Activated CD4-positive, alpha-beta T cell treated with anti-CD3 and anti-CD28 coated beads for 24 hours (primary cell): ENCODE measurements around the gene ANXA8L1.
"Not testable (repeated sequence)": the region's sequence is repeated elsewhere in the genome, so short reads cannot be mapped to it uniquely, and the experiment has no call there.

Source experiments
- DNase-seq, 2 donors: peaks; one replicate each; pipeline ENCODE4 v3.0.0-alpha.2; 2020; ENCODE audit warnings: low read depth in 2 of 2

The ANXA8L1 gene

DNA sequence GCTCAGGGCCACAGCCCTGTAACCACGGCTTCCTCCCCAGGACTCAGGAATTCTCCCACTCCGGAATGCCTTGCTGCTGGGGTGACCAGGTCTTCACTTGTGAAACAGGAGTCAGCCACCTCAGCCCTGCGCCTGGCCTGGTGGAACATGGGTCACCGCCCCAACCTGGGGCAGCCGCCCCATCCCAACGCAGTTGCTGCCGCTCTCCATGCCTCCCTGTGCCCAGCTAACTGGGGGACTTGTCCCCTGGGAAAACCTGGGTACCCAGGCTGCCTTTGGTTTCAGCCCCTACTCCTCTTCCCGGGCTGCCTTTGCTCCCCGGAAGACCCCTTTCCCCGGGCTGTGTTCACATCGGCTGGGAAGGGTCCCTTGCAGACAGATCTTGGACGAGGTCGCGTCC is 22.2 kb downstream of the ANXA8L1 start:
- not testable (repeated sequence) for DNase-seq

DNA sequence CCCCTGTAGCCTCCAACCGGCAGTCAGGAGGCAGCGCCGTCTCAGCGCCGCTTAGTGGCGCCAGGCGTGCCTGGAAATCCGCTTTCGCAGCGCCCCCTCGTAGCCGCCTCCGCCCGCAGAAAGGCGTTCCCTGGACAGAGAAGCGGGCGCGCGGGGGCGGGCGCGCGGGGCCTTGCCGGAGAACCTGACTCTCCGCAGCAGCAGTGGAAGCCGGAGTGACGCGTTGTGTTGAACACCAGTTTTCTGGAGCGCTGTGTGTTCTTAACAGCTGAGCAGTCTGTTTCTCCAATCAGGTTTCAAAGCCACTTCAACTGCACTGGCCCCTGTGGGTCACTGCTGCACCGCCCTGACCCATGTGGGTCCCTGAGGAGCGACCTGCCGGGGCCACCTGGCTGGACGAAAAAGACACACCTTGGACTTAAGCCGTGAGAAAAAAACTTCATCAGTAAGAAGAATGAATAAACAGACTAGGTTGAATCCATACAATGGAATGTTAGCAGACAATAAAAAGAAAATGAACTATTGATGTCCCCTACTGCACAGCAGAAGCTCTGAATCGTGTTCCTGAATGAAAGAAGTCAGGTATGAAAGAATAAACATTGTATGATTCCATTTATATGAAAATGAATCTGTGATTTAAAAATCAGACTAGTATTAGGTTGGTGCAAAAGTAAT is 22.8 kb downstream of the ANXA8L1 start:
- not testable (repeated sequence) for DNase-seq

DNA sequence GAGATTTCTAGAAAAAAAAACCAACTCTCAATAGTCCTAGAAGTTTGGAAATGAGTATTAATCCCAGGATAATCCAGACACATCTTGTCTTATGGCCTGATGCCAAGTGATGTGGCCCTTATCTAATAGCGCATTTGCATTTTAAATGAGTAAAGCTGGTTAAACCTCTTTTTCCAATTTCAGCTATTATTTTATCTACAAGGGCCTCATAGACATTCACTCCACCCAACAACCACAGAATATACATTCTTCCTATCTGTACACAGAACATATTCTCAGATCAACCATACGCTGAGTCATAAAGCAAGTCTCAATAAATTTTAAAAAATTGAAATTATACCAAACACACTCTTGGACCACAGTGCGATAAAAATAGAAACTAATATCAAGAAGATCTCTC is 34.0 kb downstream of the ANXA8L1 start:
- not testable (repeated sequence) for DNase-seq

DNA sequence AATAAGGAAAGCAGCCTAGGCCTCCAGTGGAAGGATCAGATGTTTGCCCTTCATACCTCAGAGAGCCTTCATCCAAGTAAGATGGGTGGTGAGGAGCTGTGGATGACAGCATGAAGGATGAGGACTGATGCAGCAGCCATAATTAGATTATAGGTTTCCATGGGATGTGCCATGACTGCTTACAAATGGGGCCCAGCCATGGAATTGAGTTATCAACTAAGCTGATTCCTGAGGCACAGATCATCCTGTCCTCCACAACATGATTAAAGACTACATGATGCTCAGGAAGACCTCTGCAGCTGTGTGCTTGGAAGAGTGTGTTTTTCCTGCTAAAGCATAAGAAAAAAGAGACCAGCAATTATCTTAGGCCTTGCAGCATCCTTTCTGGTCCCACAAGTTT is 35.5 kb downstream of the ANXA8L1 start:
- DNase-seq = not testable (repeated sequence)

DNA sequence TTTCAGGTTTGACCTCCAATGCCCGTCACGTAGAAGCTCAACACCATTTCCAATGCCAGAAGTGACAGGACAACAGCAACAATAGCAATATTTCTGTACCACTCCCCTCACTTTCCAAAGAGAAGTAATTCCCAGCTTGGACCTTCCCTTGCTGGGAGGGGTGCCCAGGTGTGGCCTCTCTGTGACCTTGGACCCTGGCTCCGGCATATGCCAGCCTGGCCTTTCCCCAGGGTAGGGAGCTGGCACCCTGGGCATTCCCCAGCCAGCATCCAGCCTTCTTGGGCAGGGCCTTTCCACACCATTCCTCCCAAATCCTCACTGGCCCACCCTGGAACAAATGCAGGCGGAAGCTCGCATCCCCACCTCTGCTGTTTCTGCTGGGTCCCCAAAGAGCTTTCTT is 37.1 kb downstream of the ANXA8L1 start:
- DNase-seq = not testable (repeated sequence)

DNA sequence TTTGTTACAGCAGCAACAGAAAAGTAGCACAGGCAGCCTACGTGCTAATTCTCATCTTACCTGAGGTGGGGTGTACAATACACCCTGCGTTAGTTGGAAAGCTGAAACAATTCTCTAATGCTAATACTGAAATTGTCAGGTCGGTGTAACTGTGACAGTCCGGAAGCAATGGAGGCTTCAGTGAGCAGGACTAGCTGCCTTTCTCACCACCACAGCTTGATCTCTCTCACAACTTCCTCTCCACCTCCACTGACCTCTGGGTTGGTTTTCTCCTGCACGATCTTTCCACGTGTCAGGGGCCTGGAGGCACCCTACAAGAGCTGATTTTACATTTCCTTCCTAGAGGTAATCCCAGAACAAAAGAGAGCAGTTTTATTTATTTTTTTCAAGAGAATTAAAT is 39.7 kb downstream of the ANXA8L1 start:
- DNase-seq = not testable (repeated sequence)

DNA sequence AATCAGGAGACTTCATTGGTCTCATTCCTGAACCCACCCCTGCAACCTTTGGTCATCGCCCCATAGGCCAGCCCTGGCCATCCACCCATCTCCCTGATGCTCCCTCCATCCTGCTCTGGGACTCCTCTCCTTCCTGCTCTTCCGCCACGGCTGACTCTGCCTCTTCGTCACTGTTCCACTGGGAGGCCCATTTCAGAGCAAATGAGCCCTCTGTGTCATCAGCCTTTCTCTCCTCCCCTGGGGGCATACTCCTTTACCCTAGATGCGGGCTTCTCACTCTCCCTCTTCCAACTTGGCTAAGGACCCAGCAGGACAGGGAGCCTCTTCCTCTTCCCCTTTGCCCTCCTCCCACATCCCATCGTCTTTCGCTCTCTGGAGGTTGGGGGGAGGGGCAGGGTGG is 42.7 kb downstream of the ANXA8L1 start:
- not testable (repeated sequence) for DNase-seq

DNA sequence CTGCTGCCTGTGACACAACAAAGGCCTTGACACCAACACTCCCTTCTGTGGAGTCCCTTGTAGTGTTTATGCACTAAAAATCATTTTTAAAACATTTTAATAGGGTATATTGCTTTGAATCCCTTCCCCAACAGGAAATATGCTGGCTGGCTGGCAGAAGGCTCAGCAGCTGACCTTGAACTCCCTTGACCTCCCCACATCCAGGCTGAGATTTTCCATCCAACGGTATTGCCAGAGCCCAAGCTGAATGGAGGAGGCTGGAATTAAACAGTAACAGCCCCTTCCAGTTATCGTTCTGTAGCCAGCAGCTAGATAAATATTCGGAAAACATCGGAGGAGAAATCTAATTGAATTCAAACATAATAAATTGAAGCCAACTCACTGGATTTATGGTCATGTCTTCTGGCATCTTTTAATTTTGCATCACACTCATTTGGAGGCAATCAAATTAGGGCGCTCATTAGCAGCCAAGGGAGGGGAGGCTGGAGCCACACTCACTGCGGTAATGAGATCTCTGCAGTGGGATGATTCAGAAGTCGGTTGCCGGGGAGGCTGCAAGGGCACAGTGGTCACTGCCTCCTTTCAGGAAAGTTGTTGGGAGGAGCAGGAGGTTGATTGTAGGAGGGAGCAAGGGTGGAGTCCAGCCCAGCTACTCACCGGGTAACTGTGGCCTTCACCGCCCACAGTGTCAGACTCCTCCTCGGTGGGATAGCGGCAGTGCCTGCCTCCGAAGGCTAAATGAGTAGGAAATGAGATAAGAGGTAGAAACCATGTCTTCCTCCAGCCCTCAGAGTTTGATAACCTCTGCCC is 44.2 kb downstream of the ANXA8L1 start:
- DNase-seq = not testable (repeated sequence)

DNA sequence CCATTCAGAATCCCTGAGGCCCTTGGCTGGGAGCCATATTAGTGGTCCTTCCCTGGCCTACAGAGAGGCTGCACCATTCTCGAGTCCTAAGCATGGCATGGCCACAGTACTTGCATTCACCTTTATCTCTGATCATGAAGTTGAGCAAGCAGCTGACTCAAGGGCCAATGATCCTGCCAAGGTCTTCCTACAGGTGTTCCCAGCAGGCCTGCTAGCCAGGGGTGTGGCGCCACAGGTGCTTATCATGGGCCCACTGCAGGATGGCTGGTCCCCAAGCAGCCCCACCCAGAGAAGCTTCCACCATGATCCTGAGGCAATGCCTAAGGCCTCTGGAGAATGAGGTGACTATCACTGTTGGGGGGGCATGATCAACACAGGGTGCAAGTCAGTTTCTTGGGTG is 48.0 kb downstream of the ANXA8L1 start:
- not testable (repeated sequence) for DNase-seq

DNA sequence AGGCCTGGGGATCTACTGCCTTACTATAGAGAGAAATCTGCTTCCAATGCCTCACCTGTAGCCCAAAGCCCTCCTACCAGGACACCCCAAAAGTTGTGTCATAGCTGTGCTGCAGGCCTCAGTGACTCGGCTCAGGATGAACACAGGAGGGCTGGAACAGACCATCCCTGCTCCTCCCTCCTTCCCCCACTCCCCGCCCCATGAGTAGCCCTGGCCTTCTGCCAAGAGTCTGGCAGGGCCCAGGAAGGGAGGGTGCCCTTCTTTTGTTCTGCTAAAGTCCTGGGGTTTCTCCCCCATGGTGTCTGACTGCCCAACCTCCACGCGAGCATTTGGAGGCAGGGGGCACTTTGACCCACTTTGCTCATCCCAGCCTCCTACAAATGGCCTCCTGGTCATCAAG is 65.4 kb downstream of the ANXA8L1 start:
- DNase-seq = not testable (repeated sequence)
